HL-60/S4 treated with retinoic acid at 250 ng/mL for 4 days and 3 days (cell line): ENCODE data around the gene KCTD8.
"Not testable (repeated sequence)": the region's sequence is repeated elsewhere in the genome, so short reads cannot be mapped to it uniquely, and the experiment has no call there.

Experiments used
- in situ Hi-C: fragments of 300-500 bp; cut with MboI; formaldehyde crosslinking; loops from 2 replicates; pipeline ENCODE4 v1.7.0; 2022; ENCODE audit warnings: low sequenced_read_pairs

The KCTD8 gene

GRCh38 chr4:44342800-44343199 is 105.8 kb downstream of the KCTD8 start:
- in situ Hi-C loops, result no loop called here

- in situ Hi-C loops, result no loop called here
Measured at GRCh38 chr4:44326741-44327140, 121.9 kb downstream of the KCTD8 start.

GRCh38 chr4:44320833-44321232 is 127.8 kb downstream of the KCTD8 start:
- in situ Hi-C loops, result no loop called here

- in situ Hi-C loops, result no loop called here
Measured at GRCh38 chr4:44319129-44319528, 129.5 kb downstream of the KCTD8 start.

- in situ Hi-C loops, result no loop called here
Measured at GRCh38 chr4:44313702-44314101, 134.9 kb downstream of the KCTD8 start.

- in situ Hi-C loops, result no loop called here
Measured at GRCh38 chr4:44287505-44287904, 161.1 kb downstream of the KCTD8 start.

- in situ Hi-C loops, result no loop called here
Measured at GRCh38 chr4:44279469-44279868, 169.1 kb downstream of the KCTD8 start.

GRCh38 chr4:44279066-44279465 is 169.5 kb downstream of the KCTD8 start:
- in situ Hi-C loops, result no loop called here

GRCh38 chr4:44257461-44257860 is 191.1 kb downstream of the KCTD8 start:
- in situ Hi-C loops, result no loop called here

GRCh38 chr4:44256414-44256813 is 192.2 kb downstream of the KCTD8 start:
- in situ Hi-C loops, result no loop called here

- in situ Hi-C loops, result no loop called here
Measured at GRCh38 chr4:44237643-44238042, 211.0 kb downstream of the KCTD8 start.

GRCh38 chr4:44235897-44236296 is 212.7 kb downstream of the KCTD8 start:
- in situ Hi-C loops, result no loop called here

- in situ Hi-C loops, result no loop called here
Measured at GRCh38 chr4:44232262-44232661, 216.3 kb downstream of the KCTD8 start.

- in situ Hi-C loops, result no loop called here
Measured at GRCh38 chr4:44231006-44231405, 217.6 kb downstream of the KCTD8 start.

GRCh38 chr4:44228326-44228725 is 220.3 kb downstream of the KCTD8 start:
- in situ Hi-C loops, result no loop called here

- in situ Hi-C loops, result no loop called here
Measured at GRCh38 chr4:44221407-44221806, 227.2 kb downstream of the KCTD8 start.

- in situ Hi-C loops, result no loop called here
Measured at GRCh38 chr4:44210750-44211149, 237.9 kb downstream of the KCTD8 start.

- in situ Hi-C loops, result no loop called here
Measured at GRCh38 chr4:44196796-44197195, 251.8 kb downstream of the KCTD8 start.

- in situ Hi-C loops, result no loop called here
Measured at GRCh38 chr4:44194365-44194764, 254.2 kb downstream of the KCTD8 start.

- in situ Hi-C loops, result no loop called here
Measured at GRCh38 chr4:44186850-44187246, 261.8 kb downstream of the KCTD8 start.

GRCh38 chr4:44186096-44186849 is 262.3 kb downstream of the KCTD8 start:
- in situ Hi-C loops, result no loop called here

- in situ Hi-C loops, result not testable (repeated sequence)
Measured at GRCh38 chr4:44181491-44182349, 266.9 kb downstream of the KCTD8 start.
